Measurements from ENCODE around the gene CSF2RB. TPM values are rescaled to one million over a fixed set of nuclear protein-coding genes. Genes with fewer than 3 reads are reported as not detected.

The CSF2RB gene
- polyA plus RNA-seq, 2 of the 4 experiments (the other 2 are of a cell fraction): not detected

DNA sequence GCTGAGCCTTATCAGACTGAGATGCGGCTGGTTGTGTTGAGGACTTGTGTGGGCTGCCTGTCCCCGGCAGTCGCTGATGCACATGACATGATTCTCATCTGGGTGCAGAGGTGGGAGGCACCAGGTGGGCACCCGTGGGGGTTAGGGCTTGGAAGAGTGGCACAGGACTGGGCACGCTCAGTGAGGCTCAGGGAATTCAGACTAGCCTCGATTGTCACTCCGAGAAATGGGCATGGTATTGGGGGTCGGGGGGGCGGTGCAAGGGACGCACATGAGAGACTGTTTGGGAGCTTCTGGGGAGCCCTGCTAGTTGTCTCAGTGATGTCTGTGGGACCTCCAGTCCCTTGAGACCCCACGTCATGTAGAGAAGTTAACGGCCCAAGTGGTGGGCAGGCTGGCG lies 25.5 kb downstream of the CSF2RB start:
- CTCF ChIA-PET: interaction anchor here (0.7 to 1.3 kb wide), 2 partner anchors 8 to 58 kb away, joined by 3 read pairs; no protein-coding TSS in a partner anchor
- DNase-seq (ENCODE audit: low read depth in 1 of 2, low spot score in 1 of 2) (no peak), ATAC-seq (no peak), FAIRE-seq (no peak)
- Histone ChIP-seq H3K4me1 (no peaks in the 10 kb centered on the region), H3K9me3 (no peaks in the 10 kb centered on the region), H3K27ac (no peak overlapping the region), H3K4me3 (no peak overlapping the region), H3K4me2 (no peak overlapping the region)
- TF ChIP-seq RAD21 (conservative IDR thresholded peaks at IDR 0.05 in 1 of 2, IDR thresholded peaks at IDR 0.05 in 1 of 2) (no peak), ZFP36 (IDR thresholded peaks at IDR 0.05; ENCODE audit: borderline replicate concordance, partially characterized antibody) (no peak), KDM1A (IDR thresholded peaks at IDR 0.05; ENCODE audit: low read depth) (no peak), NR3C1 (IDR thresholded peaks at IDR 0.05) (no peak), EHF (CRISPR knock-in tag; IDR thresholded peaks at IDR 0.05) (no peak), EHMT2 (IDR thresholded peaks at IDR 0.05; ENCODE audit: low read depth) (no peak), FOXS1 (CRISPR knock-in tag; IDR thresholded peaks at IDR 0.05) (no peak), TFCP2L1 (CRISPR knock-in tag; IDR thresholded peaks at IDR 0.05) (no peak)
- TF ChIP-seq, protein P1, sequence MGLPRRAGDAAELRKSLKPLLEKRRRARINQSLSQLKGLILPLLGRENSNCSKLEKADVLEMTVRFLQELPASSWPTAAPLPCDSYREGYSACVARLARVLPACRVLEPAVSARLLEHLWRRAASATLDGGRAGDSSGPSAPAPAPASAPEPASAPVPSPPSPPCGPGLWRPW (IDR thresholded peaks at IDR 0.05): no peak
- TF ChIP-seq, protein P2, sequence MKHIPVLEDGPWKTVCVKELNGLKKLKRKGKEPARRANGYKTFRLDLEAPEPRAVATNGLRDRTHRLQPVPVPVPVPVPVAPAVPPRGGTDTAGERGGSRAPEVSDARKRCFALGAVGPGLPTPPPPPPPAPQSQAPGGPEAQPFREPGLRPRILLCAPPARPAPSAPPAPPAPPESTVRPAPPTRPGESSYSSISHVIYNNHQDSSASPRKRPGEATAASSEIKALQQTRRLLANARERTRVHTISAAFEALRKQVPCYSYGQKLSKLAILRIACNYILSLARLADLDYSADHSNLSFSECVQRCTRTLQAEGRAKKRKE (CRISPR knock-in tag; IDR thresholded peaks at IDR 0.05; ENCODE audit: low read depth): no peak
- POLR2A ChIA-PET: no interaction called here
- WGBS (ENCODE audit: missing lambda C conversion rate): 77% methylated on average over 12 of the region's 13 CpGs

DNA sequence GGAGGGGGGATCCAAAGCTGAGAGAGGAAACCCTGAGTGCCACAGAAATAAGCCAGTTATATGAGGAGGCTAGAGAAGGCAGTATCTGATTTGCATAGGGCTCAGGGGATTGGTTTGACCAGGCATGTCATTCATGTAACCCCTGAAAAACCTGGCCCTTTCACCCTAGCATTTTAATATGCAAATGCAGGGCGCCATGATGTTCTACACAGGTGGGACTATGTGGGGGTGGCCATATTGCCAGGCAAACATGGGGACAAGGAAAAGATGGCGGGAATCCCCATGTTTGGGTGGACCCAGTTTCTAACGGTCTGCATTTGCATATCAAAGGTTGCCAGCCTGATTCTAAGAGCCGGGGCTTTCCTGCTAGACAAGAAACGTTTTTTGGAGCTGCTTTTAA lies 27.2 kb downstream of the CSF2RB start:
- Histone ChIP-seq H3K27ac (no peak overlapping the region), H3K4me1 (no peaks in the 10 kb centered on the region), H3K4me2 (no peak overlapping the region), H3K4me3 (no peak overlapping the region), H3K9me3 (no peaks in the 10 kb centered on the region)
- WGBS (ENCODE audit: missing lambda C conversion rate): 38% methylated on average over 5 of the region's 5 CpGs
- no peak for DNase-seq (ENCODE audit: low read depth in 1 of 2, low spot score in 1 of 2)
- no peak for ATAC-seq
- ChIA-PET POLR2A (no interaction called here), CTCF (interaction anchor here (1.0 kb wide), 1 partner anchor 9 kb away, joined by 3 read pairs; no protein-coding TSS in a partner anchor)
- TF ChIP-seq HDAC2 (IDR thresholded peaks at IDR 0.05) (no peak), HOXA7 (CRISPR knock-in tag; IDR thresholded peaks at IDR 0.05) (no peak), CBX2 (IDR thresholded peaks at IDR 0.05; ENCODE audit: borderline replicate concordance, low read depth) (no peak), RNF2 (IDR thresholded peaks at IDR 0.05; ENCODE audit: borderline replicate concordance, low read depth) (no peak), ZSCAN20 (CRISPR knock-in tag; IDR thresholded peaks at IDR 0.05) (no peak), SREBF2 (IDR thresholded peaks at IDR 0.05) (no peak), EP300 (IDR thresholded peaks at IDR 0.05) (no peak), MAZ (IDR thresholded peaks at IDR 0.05; ENCODE audit: borderline replicate concordance, low read depth, low read length) (no peak), CHD4 (IDR thresholded peaks at IDR 0.05; ENCODE audit: borderline replicate concordance) (no peak), POLR2AphosphoS2 (conservative IDR thresholded peaks at IDR 0.05; ENCODE audit: low read length) (no peak), RAD21 (conservative IDR thresholded peaks at IDR 0.05 in 1 of 2, IDR thresholded peaks at IDR 0.05 in 1 of 2) (no peak), RARB (CRISPR knock-in tag; IDR thresholded peaks at IDR 0.05) (no peak), KDM5A (IDR thresholded peaks at IDR 0.05) (no peak), HOXB13 (CRISPR knock-in tag; IDR thresholded peaks at IDR 0.05; ENCODE audit: low read depth) (no peak)
- TF ChIP-seq, protein P2 (CRISPR knock-in tag; IDR thresholded peaks at IDR 0.05; ENCODE audit: low read depth): no peak
- no peak for FAIRE-seq

DNA sequence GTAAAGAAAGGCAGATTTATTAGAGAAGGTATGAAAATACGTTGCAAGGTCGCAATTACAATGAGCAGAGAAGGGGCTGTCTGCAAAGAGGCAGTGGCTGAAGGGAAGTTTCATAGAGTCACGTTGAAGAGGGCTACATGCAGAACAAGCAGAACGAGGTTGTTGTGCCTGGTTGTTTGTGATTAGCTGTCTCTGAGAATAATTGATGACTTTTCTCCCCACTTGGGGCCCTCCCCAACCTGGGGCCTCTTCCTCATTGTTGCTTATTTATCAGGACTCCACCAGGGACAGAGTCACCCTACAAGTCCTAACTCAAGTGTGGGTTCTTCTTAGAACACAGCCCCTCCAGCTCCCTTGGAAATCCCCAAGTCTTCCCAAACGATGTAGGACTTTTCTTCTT lies 29.1 kb downstream of the CSF2RB start:
- WGBS (ENCODE audit: missing lambda C conversion rate): 11% methylated on average over 5 of the region's 5 CpGs
- ATAC-seq: no peak
- ChIA-PET CTCF (no interaction called here), POLR2A (no interaction called here)
- no peak for DNase-seq (ENCODE audit: low read depth in 1 of 2, low spot score in 1 of 2)
- no peaks in the 10 kb centered on the region for H3K9me3 ChIP-seq
- H3K4me1 ChIP-seq: no peaks in the 10 kb centered on the region
- no peak overlapping the region for H3K4me3 ChIP-seq
- FAIRE-seq: no peak
- H3K27ac ChIP-seq: no peak overlapping the region
- TF ChIP-seq HOXB13 (CRISPR knock-in tag; IDR thresholded peaks at IDR 0.05; ENCODE audit: low read depth) (no peak), CHD2 (IDR thresholded peaks at IDR 0.05; ENCODE audit: low read length, partially characterized antibody) (no peak), SMC3 (IDR thresholded peaks at IDR 0.05) (no peak)
- no peak overlapping the region for H3K4me2 ChIP-seq
